Caco-2 (cell line): ENCODE measurements around the gene RAB3B. TPM values are rescaled to one million over a fixed set of nuclear protein-coding genes. Genes with fewer than 3 reads are reported as not detected.

ENCODE experiments used
- BruUV-seq: library from RNA; stranded (reverse); fragments of 400-500 nt; replicated peaks from 2 replicates; lab custom pipeline; 2021; lab: Mats Ljungman, UMichigan
- CTCF ChIA-PET: fragments of 300-600 bp; sonication (Branson Sonifier 250); formaldehyde crosslinking; loops from one replicate; lab custom pipeline; 2022; ENCODE audit warnings: antibody characterized with exemption; lab: Charles Lee
- POLR2A ChIA-PET: fragments of 300-600 bp; sonication (Branson Sonifier 250); formaldehyde crosslinking; loops from one replicate; lab custom pipeline; 2022; ENCODE audit warnings: antibody characterized with exemption; lab: Charles Lee
- DNase-seq, 2 experiments: peaks; one replicate each; pipeline versions ENCODE4 v3.0.0 to v3.0.0-alpha.2; 2020 to 2022
- H3K27me3 ChIP-seq: replicated peaks from 2 replicates; pipeline ENCODE4 v1.6.0; 2011; ENCODE audit warnings: low read length; ENCODE audit not compliant: control insufficient read depth, insufficient read depth
- H3K36me3 ChIP-seq: 2 replicates; pipeline ENCODE4 v1.5.1; 2011; ENCODE audit warnings: low read length; ENCODE audit not compliant: control insufficient read depth, insufficient read depth
- H3K4me1 ChIP-seq: fragments of 250-450 bp; sonication (Bioruptor Pico); 2 replicates; pipeline ENCODE4 v1.5.1; 2020; ENCODE audit warnings: mild to moderate bottlenecking
- H3K4me3 ChIP-seq: 2 replicates; pipeline ENCODE4 v1.5.1; 2011; ENCODE audit warnings: low read depth, mild to moderate bottlenecking, control low read depth, low read length
- H3K9me3 ChIP-seq: fragments of 250-450 bp; sonication (Bioruptor Pico); 2 replicates; pipeline ENCODE4 v1.5.1; 2020; ENCODE audit warnings: mild to moderate bottlenecking, moderate library complexity
- H3K27ac Mint-ChIP-seq: one replicate; pipeline ENCODE4 v1.8.0; 2022; ENCODE audit warnings: mixed read lengths; ENCODE audit not compliant: unreplicated experiment
- H3K27me3 Mint-ChIP-seq: one replicate; pipeline ENCODE4 v1.8.0; 2022; ENCODE audit warnings: mixed read lengths; ENCODE audit not compliant: insufficient read depth, unreplicated experiment
- H3K36me3 Mint-ChIP-seq: one replicate; pipeline ENCODE4 v1.8.0; 2022; ENCODE audit warnings: mild to moderate bottlenecking, mixed read lengths; ENCODE audit not compliant: insufficient read depth, unreplicated experiment
- H3K4me1 Mint-ChIP-seq: one replicate; pipeline ENCODE4 v1.8.0; 2022; ENCODE audit warnings: low read depth, mixed read lengths; ENCODE audit not compliant: unreplicated experiment
- H3K4me3 Mint-ChIP-seq: one replicate; pipeline ENCODE4 v1.8.0; 2022; ENCODE audit warnings: mild to moderate bottlenecking, moderate library complexity, mixed read lengths; ENCODE audit not compliant: unreplicated experiment
- H3K9me3 Mint-ChIP-seq: one replicate; pipeline ENCODE4 v1.8.0; 2022; ENCODE audit warnings: mixed read lengths; ENCODE audit not compliant: unreplicated experiment
- intact Hi-C: fragments of 100-400 bp; cut with micrococcal nuclease; formaldehyde crosslinking; loops from one replicate; pipeline ENCODE4 v1.10.0; 2022; ENCODE audit not compliant: unreplicated experiment
- total RNA-seq: library from RNA; stranded (reverse); gene quantifications from 2 replicates; pipeline ENCODE4 v1.2.3, GENCODE V29; 2022
- TF ChIP-seq, protein P1 (sequence below), 2 experiments: fragments of 200-600 bp in 1 of 2; IDR thresholded peaks; 1 replicate in 1 of 2; 2 replicates in 1 of 2; pipeline versions ENCODE4 v1.5.1 to v1.8.0; 2011 to 2022; ENCODE audit warnings: antibody characterized with exemption in 1 of 2, control low read depth in 1 of 2, inconsistent platforms in 1 of 2, low read depth in 1 of 2, low read length in 1 of 2, mild to moderate bottlenecking in 1 of 2, moderate library complexity in 1 of 2; ENCODE audit not compliant: insufficient read depth in 1 of 2, severe bottlenecking in 1 of 2, unreplicated experiment in 1 of 2

The RAB3B gene
- total RNA-seq, 1 experiment from 2014 or later, result 11.6 TPM

DNA sequence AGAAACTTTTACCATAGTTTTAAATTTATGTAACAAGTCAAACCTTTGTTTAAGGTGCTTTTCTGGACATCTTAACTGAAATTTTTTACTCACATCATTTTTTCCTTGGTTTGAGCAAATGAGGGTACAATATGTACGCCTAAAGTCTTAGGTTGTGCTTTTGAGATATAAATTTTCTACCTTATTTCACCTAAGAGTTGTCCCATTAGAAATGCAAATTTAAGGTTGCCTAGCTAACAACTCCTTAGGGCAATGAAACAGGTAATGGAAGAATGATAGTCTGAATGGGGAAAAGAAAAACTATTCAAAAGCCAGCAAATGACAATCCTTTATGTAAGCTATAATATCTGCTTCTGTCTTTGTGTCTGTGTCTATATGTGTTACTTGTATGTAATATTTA is 131.6 kb downstream of the RAB3B start:
- Mint-ChIP-seq H3K27ac (no peak overlapping the region), H3K4me3 (no peak overlapping the region), H3K9me3 (no peaks in the 10 kb centered on the region), H3K27me3 (no peaks in the 10 kb centered on the region), H3K36me3 (peaks cover 7% of the 10 kb centered on the region), H3K4me1 (no peaks in the 10 kb centered on the region)
- 0 out of 2 replicates have a peak, but pooled peaks cover under 1% of the 10 kb centered on the region for H3K4me1 ChIP-seq
- intact Hi-C loops, result no loop called here
- H3K27me3 ChIP-seq, result no peaks in the 10 kb centered on the region
- TF ChIP-seq, protein P1, sequence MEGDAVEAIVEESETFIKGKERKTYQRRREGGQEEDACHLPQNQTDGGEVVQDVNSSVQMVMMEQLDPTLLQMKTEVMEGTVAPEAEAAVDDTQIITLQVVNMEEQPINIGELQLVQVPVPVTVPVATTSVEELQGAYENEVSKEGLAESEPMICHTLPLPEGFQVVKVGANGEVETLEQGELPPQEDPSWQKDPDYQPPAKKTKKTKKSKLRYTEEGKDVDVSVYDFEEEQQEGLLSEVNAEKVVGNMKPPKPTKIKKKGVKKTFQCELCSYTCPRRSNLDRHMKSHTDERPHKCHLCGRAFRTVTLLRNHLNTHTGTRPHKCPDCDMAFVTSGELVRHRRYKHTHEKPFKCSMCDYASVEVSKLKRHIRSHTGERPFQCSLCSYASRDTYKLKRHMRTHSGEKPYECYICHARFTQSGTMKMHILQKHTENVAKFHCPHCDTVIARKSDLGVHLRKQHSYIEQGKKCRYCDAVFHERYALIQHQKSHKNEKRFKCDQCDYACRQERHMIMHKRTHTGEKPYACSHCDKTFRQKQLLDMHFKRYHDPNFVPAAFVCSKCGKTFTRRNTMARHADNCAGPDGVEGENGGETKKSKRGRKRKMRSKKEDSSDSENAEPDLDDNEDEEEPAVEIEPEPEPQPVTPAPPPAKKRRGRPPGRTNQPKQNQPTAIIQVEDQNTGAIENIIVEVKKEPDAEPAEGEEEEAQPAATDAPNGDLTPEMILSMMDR (IDR thresholded peaks at IDR 0.05; ENCODE audit: insufficient read depth in 1 of 2, low read depth in 1 of 2, low read length in 1 of 2, severe bottlenecking in 1 of 2, unreplicated experiment in 1 of 2), result no peak
- no peaks in the 10 kb centered on the region for H3K36me3 ChIP-seq
- ChIA-PET CTCF (no interaction called here), POLR2A (no interaction called here)
- no peak for DNase-seq
- no peak overlapping the region for H3K4me3 ChIP-seq
- no TSS peak for BruUV-seq
- H3K9me3 ChIP-seq, result no peaks in the 10 kb centered on the region

Other genes with a start within 250 kb of the RAB3B start
- gene NRDC, start 112.0 kb downstream of the RAB3B start, total RNA-seq, result 109 and 111 TPM in 2 replicates
- gene KTI12, start 43.1 kb upstream of the RAB3B start, total RNA-seq, result 10.1 and 11.8 TPM in 2 replicates
- gene TXNDC12, start 64.5 kb upstream of the RAB3B start, total RNA-seq, result 54.3 and 61.1 TPM in 2 replicates
- gene BTF3L4, start 65.6 kb upstream of the RAB3B start, total RNA-seq, result 55.3 and 73.7 TPM in 2 replicates
- 18.0 and 18.4 TPM in 2 replicates for gene ZFYVE9, start 151.4 kb upstream of the RAB3B start, total RNA-seq